Heart right ventricle (tissue), 16 donors: ENCODE data around the gene SUPT20H. TPM values are rescaled to one million over a fixed set of nuclear protein-coding genes. Genes with fewer than 3 reads are reported as not detected.

Experiments
- ATAC-seq, 8 donors: fragments of 200-7000 bp; cut with Tn5 transposase; one replicate each; pipeline ENCODE4 v1.9.1; 2020; ENCODE audit warnings: mild to moderate bottlenecking in 8 of 8, moderate library complexity in 8 of 8, moderate number of reproducible peaks in 1 of 8
- DNase-seq, 2 donors: peaks; one replicate each; pipeline ENCODE4 v3.0.0-alpha.2; 2020
- H3K27ac ChIP-seq, 10 donors: fragments of 200-600 bp; sonication (generic) in 2 of 10; one replicate each; pipeline versions ENCODE4 v1.5.0 to v1.8.0; 2020 to 2022; ENCODE audit warnings: mild to moderate bottlenecking in 3 of 10
- H3K27me3 ChIP-seq, 7 donors: fragments of 200-600 bp; one replicate each; pipeline ENCODE4 v1.8.0; 2021 to 2022; ENCODE audit warnings: mild to moderate bottlenecking in 2 of 7
- H3K36me3 ChIP-seq, 9 donors: fragments of 200-600 bp; sonication (generic) in 1 of 9; one replicate each; pipeline versions ENCODE4 v1.5.0 to v1.8.0; 2020 to 2022; ENCODE audit warnings: mild to moderate bottlenecking in 2 of 9
- H3K4me1 ChIP-seq, 9 donors: fragments of 200-600 bp; sonication (generic) in 1 of 9; one replicate each; pipeline versions ENCODE4 v1.5.0 to v1.8.0; 2020 to 2022; ENCODE audit warnings: mild to moderate bottlenecking in 4 of 9
- H3K4me3 ChIP-seq, 10 donors: fragments of 200-600 bp; sonication (generic) in 2 of 10; one replicate each; pipeline versions ENCODE4 v1.5.0 to v1.8.0; 2020 to 2022; ENCODE audit warnings: mild to moderate bottlenecking in 7 of 10, moderate library complexity in 2 of 10
- H3K9me3 ChIP-seq, 11 donors: fragments of 200-600 bp in 10 of 11; sonication (generic) in 2 of 11; one replicate each; pipeline versions ENCODE4 v1.5.0 to v1.8.0; 2013 to 2022; ENCODE audit warnings: mild to moderate bottlenecking in 2 of 11, control low read depth in 1 of 11, moderate library complexity in 1 of 11
- CTCF ChIP-seq, 9 donors: fragments of 200-600 bp; sonication (generic) in 2 of 9; IDR thresholded peaks; one replicate each; pipeline versions ENCODE4 v1.5.0 to v1.8.0; 2021 to 2022; ENCODE audit warnings: antibody characterized with exemption in 9 of 9, mild to moderate bottlenecking in 5 of 9, moderate library complexity in 1 of 9
- WGBS, 2 donors: extraction: QIAGEN DNeasy Blood & Tissue Kit; methylation state at CpG; one replicate each; pipeline ENCODE4 v1.1.7; 2013; ENCODE audit warnings: inconsistent platforms in 1 of 2; 5-methylcytosine and 5-hydroxymethylcytosine counted together
- intact Hi-C, 10 donors: fragments of 100-400 bp; cut with DNase I; formaldehyde crosslinking; loops; one replicate each; pipeline versions ENCODE4 v1.11.1 to v1.14.2; 2022
- polyA plus RNA-seq, 2 donors: library from polyadenylated mRNA; stranded (reverse); fragments of 200-250 nt; gene quantifications; one replicate each; pipeline ENCODE4 v1.2.3, GENCODE V29; 2013
- total RNA-seq, 10 donors: library from RNA; stranded (reverse); fragmentation: NEBNext Ultra II Directional in 3 of 10; extraction: Animal tissue kit (Norgen Biotek cat#: 25700) in 3 of 10; gene quantifications; one replicate each; pipeline versions ENCODE4 v1.2.1 to v1.2.4, GENCODE V29; 2021 to 2023
- donor health status: Arrhythmogenic right ventricular cardiomyopathy.
- donor health status: ischemic (EF 13 %, LVEDD 7.1; RV severe dilation, severe dysfunction).
- donor health status: healthy with polysubstance abuse.
- donor health status: DM: no; HTN: yes; CAD: no.
- donor health status: DM: no; HTN: no; CAD: no.
- donor health status: ischemic (EF 25% LVEDD 6.9; RV normal size, moderate dysfunction).
- donor health status: ischemic (EF 25% LVEDD 5.7; RV mildly dilated, moderate dysfunction).
- donor health status: healthy.
- donor health status: DM: yes; HTN: yes; CAD: no.
- donor health status: Ischemic cardiomyopathy.
- donor health status: ischemic (EF 35%, LVEDD 5.7; RV mildly dilated, moderate dysfunction).
- donor health status: nonischemic (EF 11% LVEDD 7.7; RV severe dilation, severe dysfunction).
- donor health status: DM: yes; HTN: yes; CAD: no.
- donor health status: PGD.
- donor health status: ischemic (EF 29% LVEDD 5.4; RV normal size, mild dysfunction).
- donor health status: nonischemic (EF 23%, LVEDD 6.1; RV moderate dilation, normal function).

Gene SUPT20H
- total and polyA plus RNA-seq, 12 donors: 17.7 to 31.9 (median 27.0) TPM

GRCh38 chr13:37049810-37050209, 9.7 kb downstream of the SUPT20H start:
- DNase-seq (no peak), ATAC-seq (no peak)
- Histone ChIP-seq H3K27ac (no peak overlapping the region), H3K27me3 (no peaks in the 10 kb centered on the region), H3K36me3 (peaks cover 0 to 70% (median 19%) of the 10 kb centered on the region in 9 donors), H3K4me1 (peaks cover 0 to 8% (median 0%) of the 10 kb centered on the region in 9 donors), H3K9me3 (peaks cover 0 to 9% (median 0%) of the 10 kb centered on the region in 11 donors), H3K4me3 (no peak overlapping the region)
- 69 to 77% methylated on average over 1 of the region's 1 CpG for WGBS, 2 donors
- no peak for TF ChIP-seq CTCF (IDR thresholded peaks at IDR 0.05)
- intact Hi-C loops: loop anchor here in 1 of 10 donors (5.0 kb wide), 1 partner anchor 38 kb away; no protein-coding TSS in a partner anchor

- WGBS, 2 donors: 90 to 94% methylated on average over 3 of the region's 3 CpGs
- peaks cover 0 to 5% (median 0%) of the 10 kb centered on the region in 11 donors for H3K9me3 ChIP-seq
- no peak for TF ChIP-seq CTCF (IDR thresholded peaks at IDR 0.05)
- peaks cover 0 to 8% (median 0%) of the 10 kb centered on the region in 9 donors for H3K4me1 ChIP-seq
- DNase-seq (no peak), ATAC-seq (no peak)
- H3K27me3 ChIP-seq: no peaks in the 10 kb centered on the region
- no peak overlapping the region for H3K27ac ChIP-seq
- H3K4me3 ChIP-seq: no peak overlapping the region
- intact Hi-C loops: loop anchor here in 1 of 10 donors (5.0 kb wide), 1 partner anchor 36 kb away; no protein-coding TSS in a partner anchor
- H3K36me3 ChIP-seq: peaks cover 0 to 86% (median 26%) of the 10 kb centered on the region in 9 donors
Observed at GRCh38 chr13:37047846-37048245, 11.6 kb downstream of the SUPT20H start.

- no peak for TF ChIP-seq CTCF (IDR thresholded peaks at IDR 0.05)
- H3K27ac ChIP-seq: no peak overlapping the region
- no peak for DNase-seq
- peaks cover 0 to 8% (median 0%) of the 10 kb centered on the region in 9 donors for H3K4me1 ChIP-seq
- intact Hi-C loops: loop anchor here in 1 of 10 donors (5.0 kb wide), 1 partner anchor 35 kb away; no protein-coding TSS in a partner anchor
- ATAC-seq: no peak
- no peaks in the 10 kb centered on the region for H3K9me3 ChIP-seq
- WGBS, 2 donors: 89 to 93% methylated on average over 2 of the region's 2 CpGs
- H3K36me3 ChIP-seq: peaks cover 0 to 91% (median 33%) of the 10 kb centered on the region in 9 donors
- no peak overlapping the region for H3K4me3 ChIP-seq
- H3K27me3 ChIP-seq: no peaks in the 10 kb centered on the region
Observed at GRCh38 chr13:37047032-37047431, 12.5 kb downstream of the SUPT20H start.

GRCh38 chr13:37046062-37046461, 13.4 kb downstream of the SUPT20H start:
- WGBS, 2 donors: 98 to 100% methylated on average over 1 of the region's 1 CpG
- Histone ChIP-seq H3K27ac (no peak overlapping the region), H3K36me3 (peaks cover 0 to 99% (median 42%) of the 10 kb centered on the region in 9 donors), H3K4me1 (peaks cover 0 to 8% (median 0%) of the 10 kb centered on the region in 9 donors), H3K9me3 (no peaks in the 10 kb centered on the region), H3K4me3 (no peak overlapping the region), H3K27me3 (no peaks in the 10 kb centered on the region)
- ATAC-seq: no peak
- TF ChIP-seq CTCF (IDR thresholded peaks at IDR 0.05): no peak
- DNase-seq: no peak
- intact Hi-C loops: loop anchor here in 1 of 10 donors (5.0 kb wide), 1 partner anchor 34 kb away; no protein-coding TSS in a partner anchor
